Measurements from ENCODE around the gene SCMH1.

The SCMH1 gene

DNA sequence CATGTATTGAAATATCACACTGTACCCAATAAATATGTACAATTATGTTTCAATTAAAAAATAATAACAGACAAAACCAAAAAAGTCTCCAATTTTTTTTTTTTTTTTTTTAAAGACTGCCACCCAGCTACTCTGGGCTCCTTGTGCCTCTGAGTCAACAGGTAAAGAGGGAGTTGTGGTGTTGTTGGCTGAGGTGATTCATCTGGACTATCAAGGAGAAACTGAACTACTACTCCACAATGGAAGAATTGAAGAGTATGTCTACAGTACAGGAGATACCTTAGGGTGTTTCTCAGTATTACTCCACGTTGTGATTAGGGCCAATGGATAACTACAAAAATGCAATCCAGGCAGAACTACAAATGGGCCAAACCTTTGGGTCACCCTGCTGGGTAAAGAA is 67.9 kb downstream of the SCMH1 start:
- no peak for TF ChIP-seq CTCF (IDR thresholded peaks at IDR 0.05; ENCODE audit: low read depth, low read length)
- DNase-seq (ENCODE audit: extremely low read depth, low read depth) = no peak

- no peak for TF ChIP-seq CTCF (IDR thresholded peaks at IDR 0.05; ENCODE audit: low read depth, low read length)
- DNase-seq (ENCODE audit: extremely low read depth, low read depth) = no peak
These were observed 68.5 kb downstream of the SCMH1 start for GRCh38 chr1:41173651-41174050.

DNA sequence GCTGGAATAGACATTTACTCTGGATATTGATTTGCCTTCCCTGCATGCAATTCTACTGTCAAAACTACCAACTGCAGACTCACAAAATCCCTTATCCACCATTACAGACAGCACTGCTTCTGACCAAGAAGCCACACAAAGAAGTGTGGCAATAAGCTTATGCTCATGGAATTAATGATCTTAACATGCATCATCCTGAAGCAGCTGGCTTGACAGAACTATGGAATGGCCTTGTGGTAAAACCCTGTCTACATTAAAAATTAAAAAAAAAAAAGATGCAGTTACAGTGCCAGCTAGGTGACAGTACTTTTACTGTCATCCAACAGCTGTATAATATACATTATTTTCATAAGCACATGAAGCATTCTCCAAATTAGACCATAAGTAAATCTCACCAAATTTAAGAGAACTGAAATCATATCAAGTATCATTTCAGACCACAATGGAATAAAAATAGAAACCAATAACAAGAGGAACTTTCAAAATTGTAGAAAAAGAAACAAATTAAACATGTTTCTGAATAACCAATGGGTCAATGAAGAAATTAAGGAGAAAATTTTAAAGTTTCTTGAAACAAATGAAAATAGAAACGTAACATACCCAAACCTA is 70.7 kb downstream of the SCMH1 start:
- TF ChIP-seq CTCF (IDR thresholded peaks at IDR 0.05; ENCODE audit: low read depth, low read length) = no peak
- no peak for DNase-seq (ENCODE audit: extremely low read depth, low read depth)

DNA sequence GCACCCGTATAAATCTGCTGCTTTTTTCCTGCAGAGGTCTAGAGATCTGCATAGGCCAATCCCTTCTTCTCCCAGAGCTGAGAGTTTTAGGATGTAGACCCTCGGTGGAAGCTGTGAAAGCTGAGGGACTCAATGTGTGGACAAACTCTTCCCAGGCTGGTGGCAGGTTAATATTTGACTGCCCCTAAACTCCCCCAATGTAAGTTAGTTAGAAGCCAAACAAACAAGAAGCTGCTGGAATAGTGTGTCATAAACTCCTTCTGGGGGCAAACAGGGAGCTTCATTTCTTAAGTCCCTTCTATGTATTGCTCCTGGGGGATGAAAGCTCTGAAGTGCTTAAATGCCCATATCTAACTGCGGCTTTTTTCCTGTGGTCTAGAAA is 72.3 kb downstream of the SCMH1 start:
- no peak for TF ChIP-seq CTCF (IDR thresholded peaks at IDR 0.05; ENCODE audit: low read depth, low read length)
- DNase-seq (ENCODE audit: extremely low read depth, low read depth) = no peak

DNA sequence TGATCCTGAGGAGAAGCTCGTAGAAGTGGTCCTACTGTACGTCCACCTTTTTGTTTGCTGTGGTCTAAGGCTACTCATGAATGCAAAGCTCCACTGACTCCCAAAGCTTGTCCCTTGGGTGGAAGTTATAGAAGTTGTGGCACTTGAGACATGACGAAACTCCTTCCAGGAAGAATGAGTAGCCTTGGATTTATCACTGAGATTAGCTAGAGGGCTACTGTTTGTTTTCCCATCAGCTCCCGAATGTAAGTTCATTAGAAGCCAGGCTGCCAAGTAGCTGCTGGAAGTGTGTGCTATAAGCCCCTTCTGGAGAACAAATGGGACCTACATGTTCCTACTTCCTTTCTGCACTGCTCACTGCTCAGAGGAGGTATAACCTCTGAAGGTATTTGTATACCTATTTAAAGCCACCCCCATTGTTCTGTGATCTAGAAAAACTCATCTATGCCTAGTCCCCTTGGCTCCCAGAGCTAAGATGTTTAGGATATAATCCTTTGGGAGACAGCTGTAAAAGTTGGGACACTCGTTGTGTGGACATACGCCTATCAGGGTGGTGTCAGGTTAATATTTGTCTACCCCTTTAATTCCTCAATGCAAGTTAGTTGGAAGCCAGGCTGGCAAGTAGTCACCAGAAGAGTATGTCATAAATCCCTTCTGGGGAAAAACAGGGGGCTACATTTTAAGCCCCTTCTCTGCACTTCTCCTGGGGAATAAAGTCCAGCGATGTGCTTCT is 72.9 kb downstream of the SCMH1 start:
- DNase-seq (ENCODE audit: extremely low read depth, low read depth) = no peak
- no peak for TF ChIP-seq CTCF (IDR thresholded peaks at IDR 0.05; ENCODE audit: low read depth, low read length)

DNA sequence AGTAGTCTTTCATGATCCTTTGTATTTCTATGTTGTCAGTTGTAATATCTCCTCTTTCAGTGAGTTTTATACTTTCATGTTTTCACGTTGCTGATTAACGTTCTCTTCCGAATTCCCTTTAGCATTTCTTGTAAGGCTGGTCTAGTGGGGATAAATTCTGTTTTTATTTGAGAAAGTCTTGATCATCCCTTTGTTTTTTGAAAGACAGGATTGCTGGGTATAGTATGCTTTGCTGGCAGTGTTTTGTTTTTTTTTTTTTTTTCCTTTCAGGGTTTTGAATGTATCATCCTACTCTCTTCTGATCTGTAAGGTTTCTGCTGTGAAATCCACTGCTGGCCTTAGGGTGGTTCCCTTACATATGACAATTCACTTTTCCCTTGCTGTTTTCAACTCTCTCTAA is 74.4 kb downstream of the SCMH1 start:
- TF ChIP-seq CTCF (IDR thresholded peaks at IDR 0.05; ENCODE audit: low read depth, low read length) = no peak
- DNase-seq (ENCODE audit: extremely low read depth, low read depth) = no peak

DNA sequence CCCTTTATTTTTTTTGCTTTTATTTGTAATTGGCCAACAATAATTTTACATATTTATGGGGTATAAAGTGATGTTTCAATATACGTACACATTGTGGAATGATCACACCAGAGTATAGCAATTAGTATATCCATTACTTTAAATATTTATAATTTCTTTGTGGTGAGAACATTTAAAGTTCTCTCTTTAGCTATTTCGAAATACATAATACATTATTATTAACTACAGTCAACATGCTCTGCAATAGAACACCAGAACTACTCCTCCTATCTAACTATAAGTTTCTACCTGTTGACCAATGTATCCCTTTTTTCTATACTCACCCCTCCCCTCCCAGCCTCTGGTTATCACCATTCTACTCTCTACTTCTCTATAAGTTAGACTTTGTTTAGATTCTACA is 77.4 kb downstream of the SCMH1 start:
- no peak for DNase-seq (ENCODE audit: extremely low read depth, low read depth)
- no peak for TF ChIP-seq CTCF (IDR thresholded peaks at IDR 0.05; ENCODE audit: low read depth, low read length)

Data from AG09319 (cell line).